CD4-positive, alpha-beta T cell treated with Interleukin-6 for 4 hours (primary cell): Measurements from ENCODE around the gene LINGO4.
"Not testable (repeated sequence)": the region's sequence is repeated elsewhere in the genome, so short reads cannot be mapped to it uniquely, and the experiment has no call there.

ENCODE experiments used
- DNase-seq: peaks from one replicate; pipeline ENCODE4 v3.0.0-alpha.2; 2020; ENCODE audit warnings: mixed read lengths

Gene LINGO4

GRCh38 chr1:151780736-151781135 is 24.5 kb downstream of the LINGO4 start:
- DNase-seq = not testable (repeated sequence)

GRCh38 chr1:151779852-151780251 is 25.4 kb downstream of the LINGO4 start:
- DNase-seq = no peak

- no peak for DNase-seq
Measured at GRCh38 chr1:151777317-151777716, 27.9 kb downstream of the LINGO4 start.

GRCh38 chr1:151776665-151777062 is 28.6 kb downstream of the LINGO4 start:
- no peak for DNase-seq

- no peak for DNase-seq
Measured at GRCh38 chr1:151775894-151776664, 29.1 kb downstream of the LINGO4 start.

- no peak for DNase-seq
Measured at GRCh38 chr1:151774256-151774922, 30.8 kb downstream of the LINGO4 start.

GRCh38 chr1:151773702-151774101 is 31.5 kb downstream of the LINGO4 start:
- DNase-seq = no peak

GRCh38 chr1:151769270-151769669 is 35.9 kb downstream of the LINGO4 start:
- DNase-seq = not testable (repeated sequence)

GRCh38 chr1:151768351-151769066 is 36.7 kb downstream of the LINGO4 start:
- DNase-seq = not testable (repeated sequence)

- no peak for DNase-seq
Measured at GRCh38 chr1:151763990-151764389, 41.2 kb downstream of the LINGO4 start.

- peak; percentile 85 for DNase-seq
Measured at GRCh38 chr1:151762941-151763921, 42.0 kb downstream of the LINGO4 start, which contains the start of gene MRPL9. Gene MRPL9, minus strand, starts transcription at chr1:151763496. Its CDS starts 17 bp downstream, at chr1:151763479.

- DNase-seq = no peak
Measured at GRCh38 chr1:151760597-151761385, 44.4 kb downstream of the LINGO4 start.

- no peak for DNase-seq
Measured at GRCh38 chr1:151759241-151759640, 46.0 kb downstream of the LINGO4 start.

- DNase-seq = no peak
Measured at GRCh38 chr1:151756291-151756690, 48.9 kb downstream of the LINGO4 start.
